ENCODE measurements around the gene IL1RN.
"Not testable (repeated sequence)": the region's sequence is repeated elsewhere in the genome, so short reads cannot be mapped to it uniquely, and the experiment has no call there.

Gene IL1RN

GRCh38 chr2:113126845-113127645, at the start of gene IL1RN:
IL1RN (plus strand) TSS chr2:113127598; CDS start chr2:113127625, 27 bp downstream.
- no peak for DNase-seq

- no peak for DNase-seq
These were observed 49.5 kb upstream of the IL1RN start for GRCh38 chr2:113077921-113078320.

GRCh38 chr2:113078350-113078839, 49.0 kb upstream of the IL1RN start:
- no peak for DNase-seq

- no peak for DNase-seq
These were observed 48.3 kb upstream of the IL1RN start for GRCh38 chr2:113079131-113079530.

- no peak for DNase-seq
These were observed 47.3 kb upstream of the IL1RN start for GRCh38 chr2:113080134-113080533.

- no peak for DNase-seq
These were observed 45.7 kb upstream of the IL1RN start for GRCh38 chr2:113081488-113082210.

- no peak for DNase-seq
These were observed 44.1 kb upstream of the IL1RN start for GRCh38 chr2:113083296-113083695.

- DNase-seq, result no peak
These were observed 43.0 kb upstream of the IL1RN start for GRCh38 chr2:113084249-113085000.

GRCh38 chr2:113085542-113085941, 41.9 kb upstream of the IL1RN start:
- DNase-seq, result no peak

GRCh38 chr2:113088213-113088992, 39.0 kb upstream of the IL1RN start:
- no peak for DNase-seq

- no peak for DNase-seq
These were observed 37.5 kb upstream of the IL1RN start for GRCh38 chr2:113089916-113090315.

- DNase-seq, result no peak
These were observed 36.0 kb upstream of the IL1RN start for GRCh38 chr2:113091231-113091896.

- no peak for DNase-seq
These were observed 34.4 kb upstream of the IL1RN start for GRCh38 chr2:113092864-113093612.

- no peak for DNase-seq
These were observed 33.8 kb upstream of the IL1RN start for GRCh38 chr2:113093613-113093977.

GRCh38 chr2:113096306-113096705, 31.1 kb upstream of the IL1RN start:
- DNase-seq, result not testable (repeated sequence)

- DNase-seq, result not testable (repeated sequence)
These were observed 30.4 kb upstream of the IL1RN start for GRCh38 chr2:113096842-113097618.

- DNase-seq, result no peak
These were observed 29.4 kb upstream of the IL1RN start for GRCh38 chr2:113098041-113098440.

GRCh38 chr2:113098532-113098931, 28.9 kb upstream of the IL1RN start:
- DNase-seq, result no peak

GRCh38 chr2:113102133-113102532, 25.3 kb upstream of the IL1RN start:
- DNase-seq, result no peak

- no peak for DNase-seq
These were observed 24.1 kb upstream of the IL1RN start for GRCh38 chr2:113103277-113103676.
